Measurements from ENCODE around the gene ELF1. TPM values are rescaled to one million over a fixed set of nuclear protein-coding genes. Genes with fewer than 3 reads are reported as not detected.
"Not testable (repeated sequence)": the region's sequence is repeated elsewhere in the genome, so short reads cannot be mapped to it uniquely, and the experiment has no call there.

The ELF1 gene
- total RNA-seq, 4 donors from 2014 or later: 38.0 to 123 (median 105) TPM

- Histone ChIP-seq H3K36me3 (no peaks in the 10 kb centered on the region), H3K9me3 (no peaks in the 10 kb centered on the region), H3K4me3 (no peak overlapping the region), H3K27ac (no peak overlapping the region), H3K27me3 (no peaks in the 10 kb centered on the region), H3K4me1 (no peaks in the 10 kb centered on the region)
- intact Hi-C loops (cut with DNase I; ENCODE audit: low total_unique reads) (no loop called here), in situ Hi-C loops (cut with MboI; ENCODE audit: low pct_ligation_motif_present in 1 of 4, low pct_unique_long_range_greater_than_20kb in 1 of 4, low sequenced_read_pairs in 3 of 4) (no loop called here)
- 82 to 94% methylated on average over 2 to 3 of the region's 3 CpGs for WGBS, 2 donors (ENCODE audit: low coverage in 1 of 2)
- TF ChIP-seq POLR2AphosphoS5 (IDR thresholded peaks at IDR 0.05) (no peak), POLR2A (IDR thresholded peaks at IDR 0.05) (no peak), EP300 (IDR thresholded peaks at IDR 0.05; ENCODE audit: low read depth) (no peak)
- TF ChIP-seq, protein P1, sequence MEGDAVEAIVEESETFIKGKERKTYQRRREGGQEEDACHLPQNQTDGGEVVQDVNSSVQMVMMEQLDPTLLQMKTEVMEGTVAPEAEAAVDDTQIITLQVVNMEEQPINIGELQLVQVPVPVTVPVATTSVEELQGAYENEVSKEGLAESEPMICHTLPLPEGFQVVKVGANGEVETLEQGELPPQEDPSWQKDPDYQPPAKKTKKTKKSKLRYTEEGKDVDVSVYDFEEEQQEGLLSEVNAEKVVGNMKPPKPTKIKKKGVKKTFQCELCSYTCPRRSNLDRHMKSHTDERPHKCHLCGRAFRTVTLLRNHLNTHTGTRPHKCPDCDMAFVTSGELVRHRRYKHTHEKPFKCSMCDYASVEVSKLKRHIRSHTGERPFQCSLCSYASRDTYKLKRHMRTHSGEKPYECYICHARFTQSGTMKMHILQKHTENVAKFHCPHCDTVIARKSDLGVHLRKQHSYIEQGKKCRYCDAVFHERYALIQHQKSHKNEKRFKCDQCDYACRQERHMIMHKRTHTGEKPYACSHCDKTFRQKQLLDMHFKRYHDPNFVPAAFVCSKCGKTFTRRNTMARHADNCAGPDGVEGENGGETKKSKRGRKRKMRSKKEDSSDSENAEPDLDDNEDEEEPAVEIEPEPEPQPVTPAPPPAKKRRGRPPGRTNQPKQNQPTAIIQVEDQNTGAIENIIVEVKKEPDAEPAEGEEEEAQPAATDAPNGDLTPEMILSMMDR (IDR thresholded peaks at IDR 0.05): no peak
- DNase-seq: no peak
These were observed 133.1 kb downstream of the ELF1 start for GRCh38 chr13:40886017-40886416.

GRCh38 chr13:40884175-40884574 is 134.9 kb downstream of the ELF1 start:
- WGBS, 2 donors (ENCODE audit: low coverage in 1 of 2): no CpG with 5 or more reads among the region's 1 CpG
- DNase-seq; intact Hi-C loops (cut with DNase I; ENCODE audit: low total_unique reads); H3K36me3 ChIP-seq; H3K27ac ChIP-seq; H3K9me3 ChIP-seq; H3K4me1 ChIP-seq; H3K4me3 ChIP-seq; H3K27me3 ChIP-seq; in situ Hi-C loops (cut with MboI; ENCODE audit: low pct_ligation_motif_present in 1 of 4, low pct_unique_long_range_greater_than_20kb in 1 of 4, low sequenced_read_pairs in 3 of 4): not testable (repeated sequence)

Other genes starting within 250 kb of the ELF1 start
- 10 to 100 TPM; 16.1 to 50.2 (median 25.0) TPM for gene MRPS31, start 248.1 kb downstream of the ELF1 start, total RNA-seq
- gene SLC25A15, start 229.7 kb downstream of the ELF1 start, total RNA-seq: 10 to 100 TPM in 2 of 4 donors, 1 to 10 TPM in 2; 3.0 to 30.6 (median 10.1) TPM
- 10 to 100 TPM in 1 of 4 donors, 1 to 10 TPM in 3; 3.4 to 10.3 (median 8.3) TPM for gene WBP4, start 42.2 kb upstream of the ELF1 start, total RNA-seq
- gene KBTBD6, start 113.5 kb upstream of the ELF1 start, total RNA-seq: 1 to 10 TPM in 3 of 4 donors, under 1 TPM in 1; 0.37 to 4.9 (median 2.1) TPM
- gene KBTBD7, start 175.3 kb upstream of the ELF1 start, total RNA-seq: 1 to 10 TPM in 3 of 4 donors, under 1 TPM in 1; 0.75 to 7.6 (median 4.2) TPM
- 10 to 100 TPM in 3 of 4 donors, 1 to 10 TPM in 1; 7.2 to 19.7 (median 12.7) TPM for gene MTRF1, start 244.3 kb upstream of the ELF1 start, total RNA-seq